Gastroesophageal sphincter (tissue), 4 donors: Measurements from ENCODE around the gene IGHMBP2. TPM values are rescaled to one million over a fixed set of nuclear protein-coding genes. Genes with fewer than 3 reads are reported as not detected.

Experiments
- ATAC-seq: fragments of 150-250 bp; one replicate; pipeline ENCODE4 v1.9.1; 2016; ENCODE audit warnings: mild to moderate bottlenecking, moderate library complexity
- H3K27ac ChIP-seq, 4 donors: fragments of 200-600 bp; sonication (generic) in 3 of 4; 1 replicate in 3 of 4; 2 replicates in 1 of 4; pipeline ENCODE4 v1.5.1; 2016 to 2019
- H3K27me3 ChIP-seq: fragments of 200-600 bp; sonication (generic); one replicate; pipeline ENCODE4 v1.5.1; 2019
- H3K36me3 ChIP-seq, 2 donors: fragments of 200-600 bp; sonication (generic); one replicate each; pipeline ENCODE4 v1.5.1; 2019; ENCODE audit warnings: control low read depth in 1 of 2
- H3K4me1 ChIP-seq, 3 donors: fragments of 200-600 bp; sonication (generic); 1 replicate in 2 of 3; 2 replicates in 1 of 3; pipeline ENCODE4 v1.5.1; 2016 to 2019; ENCODE audit warnings: control low read depth in 2 of 3
- H3K4me3 ChIP-seq, 2 donors: fragments of 200-600 bp; sonication (generic); one replicate each; pipeline ENCODE4 v1.5.1; 2019; ENCODE audit warnings: mild to moderate bottlenecking in 1 of 2, moderate library complexity in 1 of 2
- H3K9me3 ChIP-seq, 3 donors: fragments of 200-600 bp; sonication (generic); one replicate each; pipeline ENCODE4 v1.5.1; 2017 to 2019; ENCODE audit warnings: control low read depth in 2 of 3
- EP300 ChIP-seq: sonication (generic); formaldehyde crosslinking; IDR thresholded peaks from one replicate; pipeline ENCODE4 v1.6.1; 2017; ENCODE audit warnings: antibody characterized with exemption, mild to moderate bottlenecking
- POLR2A ChIP-seq, 2 donors: fragments of 450-650 bp; IDR thresholded peaks; one replicate each; pipeline ENCODE4 v1.6.1; 2017; ENCODE audit warnings: antibody characterized with exemption in 2 of 2, mild to moderate bottlenecking in 2 of 2, moderate library complexity in 1 of 2
- POLR2AphosphoS5 ChIP-seq: sonication (generic); formaldehyde crosslinking; IDR thresholded peaks from one replicate; pipeline ENCODE4 v1.6.1; 2017; ENCODE audit warnings: antibody characterized with exemption
- WGBS, 2 donors: methylation state at CpG; one replicate each; pipeline ENCODE4 v1.1.5; 2018; ENCODE audit warnings: low coverage in 1 of 2; 5-methylcytosine and 5-hydroxymethylcytosine counted together
- total RNA-seq, 4 donors: library from RNA; depleted of rRNA; stranded (reverse); fragments of >200 nt; gene quantifications; one replicate each; pipeline ENCODE4 v1.1.0, GENCODE V29; 2016
- TF ChIP-seq, protein P1 (sequence below), 4 experiments: fragments of 200-600 bp in 2 of 4; fragments of 450-650 bp in 2 of 4; sonication (generic) in 1 of 4; IDR thresholded peaks; one replicate each; pipeline ENCODE4 v1.5.1; 2017 to 2019; ENCODE audit warnings: antibody characterized with exemption in 4 of 4, mild to moderate bottlenecking in 2 of 4, moderate library complexity in 2 of 4

The IGHMBP2 gene
- total RNA-seq, 4 donors from 2014 or later = 20.9 to 31.8 (median 24.9) TPM

DNA sequence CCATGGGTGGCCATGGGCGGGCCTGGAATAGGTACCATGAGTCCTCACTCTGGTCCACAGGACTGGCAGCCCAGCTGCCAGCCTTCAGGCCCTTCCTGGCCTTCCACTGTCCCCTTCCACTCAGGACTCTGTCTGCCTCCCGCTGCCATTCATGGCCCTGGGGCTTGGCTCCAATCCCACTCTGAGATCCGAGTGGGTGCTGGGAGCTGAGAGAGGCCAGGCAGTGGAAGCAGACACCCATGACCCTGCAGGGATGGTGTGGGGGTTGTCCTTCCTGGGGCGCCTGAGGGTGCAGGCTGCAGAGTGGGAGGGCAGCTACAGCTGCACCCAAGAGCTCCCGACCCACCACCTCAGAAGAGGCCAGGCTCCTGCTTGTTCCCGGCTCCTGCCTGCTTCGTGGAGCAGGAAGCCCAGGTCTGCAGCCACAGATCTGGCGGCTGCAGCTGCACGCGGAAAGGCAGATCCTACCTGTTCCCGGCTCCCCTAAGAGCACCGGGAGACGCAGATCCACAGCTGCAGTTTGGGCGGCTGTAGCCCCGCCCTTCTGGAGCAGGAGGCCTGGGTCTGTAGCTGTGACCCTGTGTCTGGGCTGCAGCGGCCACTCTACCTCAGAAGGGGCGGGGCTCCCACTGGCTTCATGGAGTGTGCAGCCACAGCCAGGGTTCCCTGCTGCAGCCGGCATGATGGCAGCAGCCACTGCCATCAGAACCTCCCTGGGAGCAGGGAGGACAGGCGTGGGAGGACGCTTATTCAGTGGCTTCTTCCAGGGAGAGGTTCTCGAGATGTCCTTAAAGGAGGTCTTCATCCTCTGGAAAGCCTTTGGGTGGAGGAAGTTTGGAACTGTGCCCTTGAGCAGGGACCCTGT, 27.5 kb downstream of the IGHMBP2 start:
- no peak for ATAC-seq
- peaks cover 0 to 85% of the 10 kb centered on the region in 2 donors for H3K36me3 ChIP-seq
- peak overlapping the region in 3 of 4 donors; percentile 88 to 93 (median 91) for H3K27ac ChIP-seq
- peaks cover 0 to 2% (median 0%) of the 10 kb centered on the region in 3 donors for H3K9me3 ChIP-seq
- H3K4me3 ChIP-seq = no peak overlapping the region
- peaks cover 4 to 95% (median 23%) of the 10 kb centered on the region in 3 donors for H3K4me1 ChIP-seq
- TF ChIP-seq EP300 = no peak
- no peak for TF ChIP-seq POLR2AphosphoS5
- TF ChIP-seq POLR2A (IDR thresholded peaks at IDR 0.05) = no peak
- TF ChIP-seq, protein P1, sequence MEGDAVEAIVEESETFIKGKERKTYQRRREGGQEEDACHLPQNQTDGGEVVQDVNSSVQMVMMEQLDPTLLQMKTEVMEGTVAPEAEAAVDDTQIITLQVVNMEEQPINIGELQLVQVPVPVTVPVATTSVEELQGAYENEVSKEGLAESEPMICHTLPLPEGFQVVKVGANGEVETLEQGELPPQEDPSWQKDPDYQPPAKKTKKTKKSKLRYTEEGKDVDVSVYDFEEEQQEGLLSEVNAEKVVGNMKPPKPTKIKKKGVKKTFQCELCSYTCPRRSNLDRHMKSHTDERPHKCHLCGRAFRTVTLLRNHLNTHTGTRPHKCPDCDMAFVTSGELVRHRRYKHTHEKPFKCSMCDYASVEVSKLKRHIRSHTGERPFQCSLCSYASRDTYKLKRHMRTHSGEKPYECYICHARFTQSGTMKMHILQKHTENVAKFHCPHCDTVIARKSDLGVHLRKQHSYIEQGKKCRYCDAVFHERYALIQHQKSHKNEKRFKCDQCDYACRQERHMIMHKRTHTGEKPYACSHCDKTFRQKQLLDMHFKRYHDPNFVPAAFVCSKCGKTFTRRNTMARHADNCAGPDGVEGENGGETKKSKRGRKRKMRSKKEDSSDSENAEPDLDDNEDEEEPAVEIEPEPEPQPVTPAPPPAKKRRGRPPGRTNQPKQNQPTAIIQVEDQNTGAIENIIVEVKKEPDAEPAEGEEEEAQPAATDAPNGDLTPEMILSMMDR (IDR thresholded peaks at IDR 0.05) = no peak
- no peaks in the 10 kb centered on the region for H3K27me3 ChIP-seq
- WGBS, 2 donors = 89% methylated on average over 5 of the region's 21 CpGs; no CpG with 5 or more reads in 1 of the 2 donors

DNA sequence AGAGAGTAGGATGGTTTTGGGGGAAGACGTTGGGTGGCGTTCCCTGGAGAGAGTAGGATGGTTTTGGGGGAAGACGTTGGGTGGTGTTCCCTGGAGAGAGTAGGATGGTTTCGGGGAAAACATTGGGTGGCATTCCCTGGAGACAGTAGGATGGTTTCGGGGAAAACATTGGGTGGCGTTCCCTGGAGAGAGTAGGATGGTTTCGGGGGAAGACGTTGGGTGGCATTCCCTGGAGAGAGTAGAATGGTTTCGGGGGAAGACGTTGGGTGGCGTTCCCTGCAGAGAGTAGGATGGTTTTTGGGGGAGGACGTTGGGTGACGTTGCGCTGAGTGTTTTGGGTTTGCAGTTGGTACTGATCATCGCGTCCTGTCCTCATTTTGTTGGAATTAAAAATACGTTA, 28.2 kb downstream of the IGHMBP2 start:
- no peak overlapping the region for H3K4me3 ChIP-seq
- peaks cover 0 to 85% of the 10 kb centered on the region in 2 donors for H3K36me3 ChIP-seq
- 69 to 79% methylated on average over 11 to 16 of the region's 17 CpGs for WGBS, 2 donors
- peaks cover 4 to 99% (median 23%) of the 10 kb centered on the region in 3 donors for H3K4me1 ChIP-seq
- no peaks in the 10 kb centered on the region for H3K9me3 ChIP-seq
- no peak for TF ChIP-seq POLR2AphosphoS5
- TF ChIP-seq, protein P1 (IDR thresholded peaks at IDR 0.05) = no peak
- no peak for TF ChIP-seq EP300
- TF ChIP-seq POLR2A (IDR thresholded peaks at IDR 0.05) = no peak
- no peaks in the 10 kb centered on the region for H3K27me3 ChIP-seq
- H3K27ac ChIP-seq = peak overlapping the region; percentile 10 to 93 (median 90)
- ATAC-seq = no peak

DNA sequence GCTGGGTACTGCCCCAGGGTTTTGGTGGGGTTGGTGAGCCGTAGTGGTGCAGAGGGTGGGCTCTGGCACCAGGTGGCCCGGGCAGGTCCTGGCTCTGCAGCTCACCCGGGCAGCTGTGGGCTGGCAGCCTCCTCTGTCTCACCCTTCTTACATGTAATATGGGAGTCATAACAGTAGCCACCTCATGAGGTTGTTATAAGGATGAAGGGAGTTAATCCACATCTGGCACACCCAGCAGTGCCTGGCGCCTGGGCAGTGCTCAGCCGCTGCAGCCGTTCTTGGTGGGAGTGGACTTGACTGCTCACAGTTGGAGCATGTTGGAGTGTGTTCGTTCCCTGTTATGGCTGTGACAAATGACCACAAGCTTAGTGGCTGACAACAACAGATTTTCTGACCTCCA, 28.7 kb downstream of the IGHMBP2 start:
- H3K4me3 ChIP-seq = no peak overlapping the region
- H3K36me3 ChIP-seq = peaks cover 0 to 86% of the 10 kb centered on the region in 2 donors
- peaks cover 4 to 99% (median 21%) of the 10 kb centered on the region in 3 donors for H3K4me1 ChIP-seq
- peak overlapping the region; percentile 75 to 93 (median 90) for H3K27ac ChIP-seq
- no peaks in the 10 kb centered on the region for H3K27me3 ChIP-seq
- ATAC-seq = peak; percentile 40
- no peaks in the 10 kb centered on the region for H3K9me3 ChIP-seq
- TF ChIP-seq POLR2A (IDR thresholded peaks at IDR 0.05) (no peak), POLR2AphosphoS5 (peak; percentile 84), EP300 (no peak)
- TF ChIP-seq, protein P1 (IDR thresholded peaks at IDR 0.05) = no peak
- 31% methylated on average over 5 of the region's 7 CpGs; no CpG with 5 or more reads in 1 of the 2 donors for WGBS, 2 donors

DNA sequence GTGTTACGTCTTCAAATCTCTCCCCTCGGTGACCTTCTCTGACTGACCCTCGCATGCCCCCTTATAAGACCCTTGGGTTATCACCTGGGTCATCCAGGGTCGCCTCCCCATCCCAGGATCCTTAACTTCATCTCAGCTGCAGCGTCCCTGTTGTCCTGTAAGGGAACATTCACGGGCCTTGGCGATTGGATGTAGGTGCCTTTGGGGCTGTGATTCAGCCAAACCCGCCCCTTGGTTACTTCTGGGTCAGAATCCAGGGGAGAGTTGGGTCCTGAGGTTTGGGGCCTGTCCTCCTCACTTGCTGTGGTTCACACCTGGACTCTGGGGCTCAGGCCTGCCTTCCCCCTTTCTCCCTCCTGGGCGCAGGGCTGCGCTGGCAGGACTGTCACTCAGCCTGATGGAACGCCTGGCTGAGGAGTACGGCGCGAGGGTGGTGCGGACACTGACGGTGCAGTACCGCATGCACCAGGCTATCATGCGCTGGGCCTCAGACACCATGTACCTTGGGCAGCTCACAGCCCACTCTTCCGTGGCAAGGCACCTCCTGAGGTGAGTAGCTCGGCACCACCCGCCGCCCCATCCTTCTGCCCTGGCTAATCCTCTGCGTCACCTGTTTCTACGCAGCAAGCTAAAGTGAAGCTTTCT, 29.4 kb downstream of the IGHMBP2 start:
- no peak overlapping the region for H3K4me3 ChIP-seq
- TF ChIP-seq, protein P1 (IDR thresholded peaks at IDR 0.05) = no peak
- TF ChIP-seq EP300 (no peak), POLR2AphosphoS5 (no peak), POLR2A (IDR thresholded peaks at IDR 0.05) (no peak)
- H3K9me3 ChIP-seq = no peaks in the 10 kb centered on the region
- peaks cover 0 to 99% (median 15%) of the 10 kb centered on the region in 3 donors for H3K4me1 ChIP-seq
- ATAC-seq = no peak
- H3K27me3 ChIP-seq = no peaks in the 10 kb centered on the region
- peak overlapping the region; percentile 75 to 93 (median 90) for H3K27ac ChIP-seq
- H3K36me3 ChIP-seq = peaks cover 0 to 93% of the 10 kb centered on the region in 2 donors
- WGBS, 2 donors = 85 to 100% methylated on average over 1 to 4 of the region's 24 CpGs
